ENCODE data around the gene PTX4.

DNA sequence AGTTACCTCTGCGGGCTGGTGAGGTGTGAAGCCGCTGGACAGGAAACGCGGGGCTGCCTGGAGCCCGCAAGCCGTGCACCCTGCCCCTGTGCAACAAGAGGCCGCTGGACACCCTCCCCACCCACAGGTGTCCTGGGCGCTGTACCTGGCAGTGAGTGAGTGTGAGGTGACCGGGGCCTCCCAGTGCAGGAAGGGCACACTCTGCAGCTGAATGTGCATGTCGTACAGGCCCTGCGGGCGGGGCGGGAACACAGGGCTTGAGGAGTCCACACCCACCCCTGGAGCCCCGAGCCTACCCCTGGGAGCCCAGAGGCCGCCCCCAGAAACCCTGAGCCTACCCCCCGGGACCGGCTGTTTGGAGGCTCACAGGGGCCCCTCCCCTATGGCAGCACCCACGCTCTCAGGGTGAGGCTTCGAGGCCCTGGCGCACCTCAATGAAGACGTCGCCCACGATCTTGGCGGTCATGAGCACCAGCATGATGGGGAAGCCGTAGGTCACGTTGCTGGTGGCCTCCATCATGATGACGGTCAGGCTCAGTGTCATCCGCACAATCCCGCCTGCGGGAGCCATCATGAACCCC, 40.1 kb downstream of the PTX4 start:
- no peak for TF ChIP-seq POLR2A (IDR thresholded peaks at IDR 0.05)
- TF ChIP-seq, protein P1, sequence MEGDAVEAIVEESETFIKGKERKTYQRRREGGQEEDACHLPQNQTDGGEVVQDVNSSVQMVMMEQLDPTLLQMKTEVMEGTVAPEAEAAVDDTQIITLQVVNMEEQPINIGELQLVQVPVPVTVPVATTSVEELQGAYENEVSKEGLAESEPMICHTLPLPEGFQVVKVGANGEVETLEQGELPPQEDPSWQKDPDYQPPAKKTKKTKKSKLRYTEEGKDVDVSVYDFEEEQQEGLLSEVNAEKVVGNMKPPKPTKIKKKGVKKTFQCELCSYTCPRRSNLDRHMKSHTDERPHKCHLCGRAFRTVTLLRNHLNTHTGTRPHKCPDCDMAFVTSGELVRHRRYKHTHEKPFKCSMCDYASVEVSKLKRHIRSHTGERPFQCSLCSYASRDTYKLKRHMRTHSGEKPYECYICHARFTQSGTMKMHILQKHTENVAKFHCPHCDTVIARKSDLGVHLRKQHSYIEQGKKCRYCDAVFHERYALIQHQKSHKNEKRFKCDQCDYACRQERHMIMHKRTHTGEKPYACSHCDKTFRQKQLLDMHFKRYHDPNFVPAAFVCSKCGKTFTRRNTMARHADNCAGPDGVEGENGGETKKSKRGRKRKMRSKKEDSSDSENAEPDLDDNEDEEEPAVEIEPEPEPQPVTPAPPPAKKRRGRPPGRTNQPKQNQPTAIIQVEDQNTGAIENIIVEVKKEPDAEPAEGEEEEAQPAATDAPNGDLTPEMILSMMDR (IDR thresholded peaks at IDR 0.05), result no peak

All from thyroid gland (tissue), 4 donors.